ENCODE results near the gene JAG1. TPM values are rescaled to one million over a fixed set of nuclear protein-coding genes. Genes with fewer than 3 reads are reported as not detected.
A peak's percentile ranks its signal among the peaks of the same experiment; 100 is the strongest.

The JAG1 gene
- total and polyA plus RNA-seq, 2 of the 4 experiments (the other 2 are of a cell fraction) = 10.2 to 22.6 TPM

- H3K4me2 ChIP-seq (ENCODE audit: low read depth, low read length) = no peak overlapping the region
- POLR2A ChIA-PET (ENCODE audit: unreplicated experiment) = interaction anchor here (0.6 kb wide), 1 partner anchor 1154 kb away, joined by 3 read pairs; no protein-coding TSS in a partner anchor
- no peak for ATAC-seq (ENCODE audit: low read depth)
Measured at GRCh38 chr20:10639737-10640556, 33.9 kb downstream of the JAG1 start.

More at GRCh38 chr20:10639737-10640556, 33.9 kb downstream of the JAG1 start:
- H3K23ac ChIP-seq (ENCODE audit: low read depth, low read length) = no peak overlapping the region
- H4K91ac ChIP-seq (ENCODE audit: insufficient read depth, low read depth, low read length) = no peak overlapping the region
- BruUV-seq (replicated peaks) = no TSS peak
- intact Hi-C loops (cut with micrococcal nuclease) = loop anchor here (5.0 kb wide), 1 partner anchor 43 kb away; no protein-coding TSS in a partner anchor
- no peak overlapping the region for H2BK5ac ChIP-seq (ENCODE audit: low read depth, low read length, poor library complexity, severe bottlenecking)
- peaks cover 23% of the 10 kb centered on the region for H3K4me1 ChIP-seq (ENCODE audit: control insufficient read depth, insufficient read depth, low read length)
- H2BK20ac ChIP-seq (ENCODE audit: low read depth, low read length) = no peak overlapping the region
- no peak overlapping the region for H4K8ac ChIP-seq (ENCODE audit: low read depth in 2 of 2, low read length in 2 of 2)
- no peak overlapping the region for H2BK15ac ChIP-seq (ENCODE audit: low read depth, low read length)
- no peak overlapping the region for H2AK9ac ChIP-seq (replicated peaks; ENCODE audit: low read depth, low read length, poor library complexity)
- DNase-seq = no peak
- H3K27ac ChIP-seq (ENCODE audit: insufficient read depth, low read length) = no peak overlapping the region
- no peak overlapping the region for H3K4ac ChIP-seq (ENCODE audit: low read depth, low read length)
- dilution Hi-C loops (cut with HindIII; ENCODE audit: low sequenced_read_pairs, unreplicated experiment) = no loop called here
- H3K4me3 ChIP-seq (ENCODE audit: insufficient read depth, low read depth, low read length) = no peak overlapping the region
- H3K18ac ChIP-seq (ENCODE audit: low read depth, low read length) = no peak overlapping the region
- no peaks in the 10 kb centered on the region for H4K20me1 ChIP-seq (ENCODE audit: insufficient read depth, low read length)
- no peaks in the 10 kb centered on the region for H3K27me3 ChIP-seq (ENCODE audit: control insufficient read depth, insufficient read depth, low read length)
- no peaks in the 10 kb centered on the region for H3K9me3 ChIP-seq (ENCODE audit: control insufficient read depth, insufficient read depth, low read length)
- in situ Hi-C loops (cut with MboI; ENCODE audit: low sequenced_read_pairs) = no loop called here
- H3K9me1 ChIP-seq (ENCODE audit: insufficient read depth, low read length) = peaks cover 24% of the 10 kb centered on the region
- 79% methylated on average over 9 of the region's 18 CpGs; no CpG with 5 or more reads in 1 of the 2 experiments for WGBS, 2 experiments (ENCODE audit: extremely low coverage in 2 of 2, insufficient read length in 1 of 2)
- peaks cover 62% of the 10 kb centered on the region for H3K36me3 ChIP-seq (ENCODE audit: control insufficient read depth, insufficient read depth, low read length)
- H3K79me1 ChIP-seq (ENCODE audit: low read depth in 1 of 2, low read length in 2 of 2) = peaks cover 0 to 31% of the 10 kb centered on the region in 2 experiments; a peak in 2 of 4 replicates
- H2AK5ac ChIP-seq (ENCODE audit: low read depth, low read length) = peak overlapping the region; percentile 30; the same call in 1 of the 2 replicates
- no peak overlapping the region for H2AFZ ChIP-seq (replicated peaks; ENCODE audit: low read length, poor library complexity)
- H3K14ac ChIP-seq (replicated peaks; ENCODE audit: low read depth, low read length) = no peak overlapping the region
- H3K56ac ChIP-seq (ENCODE audit: extremely low read depth, insufficient read depth, low read length) = no peak overlapping the region
- TF ChIP-seq RCOR1 (IDR thresholded peaks at IDR 0.05; ENCODE audit: insufficient replicate concordance, low read length) = no peak
- TF ChIP-seq NFE2L2 (IDR thresholded peaks at IDR 0.05; ENCODE audit: low read depth, low read length) = no peak
- CTCF ChIA-PET = no interaction called here
- H2BK120ac ChIP-seq (ENCODE audit: low read depth, low read length) = no peak overlapping the region
- H4K5ac ChIP-seq (ENCODE audit: low read depth, low read length) = no peak overlapping the region
- no peak overlapping the region for H3K9ac ChIP-seq (ENCODE audit: low read depth, low read length)

Data from IMR-90 (cell line).